Activated CD8-positive, alpha-beta memory T cell treated with anti-CD3 and anti-CD28 coated beads, Interleukin-2, amount 50 U/mL, for 24 hours (primary cell): ENCODE measurements around the gene RFXANK.
"Not testable (repeated sequence)": the region's sequence is repeated elsewhere in the genome, so short reads cannot be mapped to it uniquely, and the experiment has no call there.

Source experiments
- DNase-seq: peaks from one replicate; pipeline ENCODE4 v3.0.0-alpha.2; 2020; ENCODE audit errors: extremely low read depth

RFXANK gene, protein sequence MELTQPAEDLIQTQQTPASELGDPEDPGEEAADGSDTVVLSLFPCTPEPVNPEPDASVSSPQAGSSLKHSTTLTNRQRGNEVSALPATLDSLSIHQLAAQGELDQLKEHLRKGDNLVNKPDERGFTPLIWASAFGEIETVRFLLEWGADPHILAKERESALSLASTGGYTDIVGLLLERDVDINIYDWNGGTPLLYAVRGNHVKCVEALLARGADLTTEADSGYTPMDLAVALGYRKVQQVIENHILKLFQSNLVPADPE

DNA sequence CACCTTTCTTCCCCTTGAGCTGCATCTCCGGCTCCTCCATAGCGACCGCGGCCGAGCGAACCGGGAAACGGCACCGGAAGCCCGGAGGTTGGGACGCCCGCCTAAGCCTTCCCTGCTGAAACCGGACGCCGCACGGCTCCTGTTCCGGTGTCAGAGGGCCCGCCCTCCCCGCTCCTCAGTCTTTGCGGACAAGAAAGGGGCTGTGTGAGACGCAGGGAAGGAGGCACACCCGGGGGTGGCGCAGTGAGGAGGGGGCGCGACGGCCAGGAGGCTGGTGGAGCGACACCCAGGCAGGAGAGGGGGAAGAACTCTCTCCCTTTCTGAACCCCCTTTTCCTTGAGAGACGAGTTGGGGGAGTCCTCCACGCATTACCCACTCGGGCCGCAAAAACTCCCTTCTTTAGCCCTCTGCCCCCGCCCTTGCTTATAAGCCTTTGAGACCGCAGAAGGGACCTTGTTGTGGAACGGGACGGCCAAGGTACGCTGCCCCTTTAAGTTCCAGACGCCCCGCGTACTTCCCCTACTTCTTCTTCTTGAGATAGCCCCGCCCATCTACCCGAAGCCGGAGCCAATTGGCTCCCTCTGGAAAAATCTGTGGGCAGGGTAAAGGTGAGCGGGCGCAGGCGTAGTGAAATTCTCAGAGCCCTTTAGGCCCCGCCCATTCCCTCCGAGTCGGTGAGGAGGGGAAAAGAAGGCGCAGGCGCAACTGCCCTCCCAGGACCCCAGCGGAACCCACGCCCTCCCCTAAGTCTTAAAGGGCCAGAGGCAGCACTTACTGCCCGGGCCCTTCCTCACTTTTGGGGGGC lies at the start of gene RFXANK, which contains the start of gene BORCS8:
TSS of gene RFXANK (plus strand) at position 181 of the 805 bp plus-strand sequence. CDS start 1,689 bp downstream, outside the sequence.
TSS of gene BORCS8 (minus strand) at position 75 of the 805 bp plus-strand sequence. CDS start at position 40, 35 bp downstream.
- peak; percentile 99 for DNase-seq

DNA sequence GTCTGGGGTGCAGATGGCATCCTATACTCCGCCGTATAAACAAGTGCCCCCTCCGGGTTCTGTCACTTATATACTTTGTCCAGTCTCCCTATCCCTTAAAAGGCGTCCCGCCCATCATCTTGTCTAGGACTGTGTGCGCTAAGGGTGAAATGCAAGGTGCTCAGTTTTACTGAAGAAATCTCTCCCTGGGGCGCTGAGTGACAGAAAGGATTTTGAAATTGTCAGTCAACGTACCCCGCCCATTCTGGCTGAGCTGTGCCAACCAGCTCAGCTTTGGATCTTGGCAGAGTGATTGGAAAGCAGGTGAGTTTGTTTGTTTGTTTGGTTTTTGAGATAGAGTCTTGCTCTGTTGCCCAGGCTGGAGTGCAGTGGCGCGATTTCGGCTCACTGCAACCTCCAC lies 49.7 kb upstream of the RFXANK start:
- DNase-seq, result no peak

DNA sequence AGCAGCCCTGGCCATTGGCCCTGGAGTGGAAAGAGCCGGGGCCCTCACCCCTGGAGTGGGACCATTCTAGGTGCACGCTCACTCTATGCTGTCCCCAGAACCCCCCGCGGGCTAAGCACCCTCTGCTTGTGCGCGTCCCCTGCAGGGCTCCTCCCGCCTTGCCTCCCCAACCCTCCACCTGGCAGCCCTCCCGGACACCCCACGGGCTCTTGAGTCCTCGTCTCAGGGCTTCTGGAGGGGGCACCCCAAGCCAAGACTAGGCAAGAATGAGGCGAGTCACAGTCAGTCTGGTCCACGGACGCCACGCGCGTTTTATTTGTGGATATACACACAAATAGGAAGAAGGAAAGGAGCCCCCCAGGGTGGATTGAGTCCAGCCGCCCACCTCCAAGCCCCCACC lies 46.8 kb upstream of the RFXANK start:
- no peak for DNase-seq

DNA sequence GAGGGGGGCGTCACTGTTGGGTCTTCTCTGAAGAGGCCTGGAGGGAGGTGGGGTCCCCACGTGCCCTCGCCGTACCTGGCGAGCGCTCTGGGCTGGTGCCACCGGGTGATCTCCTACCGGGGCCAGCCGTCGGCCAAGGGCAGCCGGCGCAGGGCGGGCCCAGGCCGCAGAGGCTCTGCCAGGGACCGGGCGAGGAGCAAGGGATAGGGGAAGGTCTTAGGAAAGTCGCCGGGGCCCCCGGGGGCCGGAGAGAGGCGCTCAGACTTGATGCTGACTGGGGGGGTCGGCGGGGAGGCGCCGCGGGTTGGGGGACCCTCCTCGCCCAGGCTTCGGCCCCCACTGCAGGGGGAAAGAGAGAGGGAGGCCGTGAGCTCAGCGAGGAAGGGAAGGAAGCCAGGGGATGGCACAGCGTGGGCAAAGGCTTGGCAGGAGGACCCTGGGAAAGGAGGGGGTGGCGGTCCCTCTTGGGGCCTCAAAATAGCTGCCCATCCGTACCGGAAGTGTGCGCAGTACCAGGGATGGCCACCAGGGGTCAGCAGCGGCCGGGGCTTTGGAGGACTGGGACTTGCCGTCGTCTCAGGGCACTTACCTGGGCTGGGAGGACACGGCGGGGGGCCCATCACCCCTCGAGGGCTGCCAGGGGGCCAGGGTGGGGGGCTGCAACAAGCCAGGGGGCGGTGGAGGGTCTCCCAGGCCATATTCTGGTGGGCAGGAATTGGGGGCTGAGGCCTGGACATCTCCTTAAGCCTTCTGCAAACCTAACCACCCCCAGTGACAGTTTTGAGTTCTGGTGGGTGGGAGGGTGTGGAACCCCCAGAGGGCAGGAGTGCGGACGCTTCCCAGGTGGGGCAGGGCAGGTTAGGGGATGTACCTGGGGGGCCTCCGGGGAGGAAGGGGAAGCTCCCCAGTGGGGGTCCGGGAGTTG lies 46.1 kb upstream of the RFXANK start:
- peak; percentile 69 for DNase-seq

DNA sequence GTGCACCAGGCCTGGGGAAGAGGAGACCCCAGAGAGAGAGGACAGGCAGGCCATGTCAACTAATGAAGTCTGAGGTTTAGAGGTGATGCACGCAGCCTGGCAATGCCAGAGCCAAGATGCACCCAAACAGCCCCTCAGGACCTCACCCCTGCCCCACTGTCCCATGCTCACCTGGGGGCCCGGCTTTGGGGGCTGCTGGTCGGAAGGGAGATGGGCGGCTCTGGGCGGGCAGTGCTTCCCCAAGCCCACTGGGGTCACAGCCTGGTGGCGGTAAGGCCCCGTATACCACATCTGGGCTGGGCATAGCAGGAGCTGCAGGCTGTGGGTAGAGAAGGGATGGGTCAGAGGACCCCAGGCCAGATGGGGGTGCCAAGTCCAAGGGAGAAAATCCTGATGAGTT lies 45.2 kb upstream of the RFXANK start:
- no peak for DNase-seq

DNA sequence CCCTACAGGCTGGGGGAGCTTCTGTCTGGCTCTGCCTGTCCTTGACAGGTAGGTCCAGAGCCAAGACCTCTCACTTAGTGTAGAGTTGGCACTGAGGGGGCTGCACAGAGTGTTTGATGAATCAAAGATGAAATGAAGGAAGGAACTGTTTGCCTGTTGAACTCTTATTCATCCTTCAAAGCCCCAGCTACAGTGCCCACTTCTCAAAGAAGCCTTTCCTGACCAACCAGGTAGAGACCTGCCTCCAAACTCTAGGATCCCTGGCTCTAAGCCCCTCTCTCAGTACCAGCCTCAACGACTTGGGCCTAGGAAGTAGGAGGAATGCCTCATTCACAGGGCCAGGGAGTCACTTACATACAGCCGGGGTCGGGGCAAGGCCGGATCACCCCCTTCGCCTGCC lies 44.7 kb upstream of the RFXANK start:
- DNase-seq, result no peak

DNA sequence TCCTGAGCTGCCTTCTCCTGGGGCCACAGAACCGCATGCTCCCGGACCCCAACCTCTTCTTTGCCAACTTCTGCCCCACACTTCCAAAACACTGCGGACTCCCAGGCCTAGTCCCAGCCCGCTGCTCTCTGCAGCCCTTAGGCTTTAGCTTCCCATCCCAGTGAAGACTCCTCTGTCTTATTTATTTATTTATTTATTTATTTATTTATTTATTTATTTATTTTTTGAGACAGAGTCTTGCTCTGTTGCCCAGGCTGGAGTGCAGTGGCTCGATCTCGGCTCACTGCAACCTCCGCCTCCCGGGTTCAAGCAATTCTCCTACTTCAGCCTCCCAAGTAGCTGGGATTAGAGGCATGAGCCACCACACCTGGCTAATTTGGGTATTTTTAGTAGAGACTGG lies 43.6 kb upstream of the RFXANK start:
- not testable (repeated sequence) for DNase-seq

DNA sequence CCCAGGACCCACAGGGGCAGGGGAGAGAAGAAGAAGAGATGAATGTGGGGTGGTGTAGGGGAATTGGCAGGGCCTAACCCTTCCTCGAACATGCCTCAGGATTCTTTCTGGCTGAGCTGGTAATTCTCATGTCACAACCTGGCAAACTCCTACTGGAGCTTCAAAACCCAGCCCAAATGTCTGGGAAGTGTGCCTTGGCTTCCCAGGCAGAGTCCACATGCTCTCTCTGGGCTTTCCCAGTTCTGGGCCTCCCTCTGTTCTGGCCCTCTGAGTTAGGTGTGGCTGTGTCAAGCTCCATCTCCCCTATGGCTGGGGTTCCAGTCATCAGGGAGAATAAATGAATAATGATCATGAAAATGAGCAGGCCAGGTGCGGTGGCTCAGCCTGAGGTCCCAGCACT lies 42.6 kb upstream of the RFXANK start:
- no peak for DNase-seq

DNA sequence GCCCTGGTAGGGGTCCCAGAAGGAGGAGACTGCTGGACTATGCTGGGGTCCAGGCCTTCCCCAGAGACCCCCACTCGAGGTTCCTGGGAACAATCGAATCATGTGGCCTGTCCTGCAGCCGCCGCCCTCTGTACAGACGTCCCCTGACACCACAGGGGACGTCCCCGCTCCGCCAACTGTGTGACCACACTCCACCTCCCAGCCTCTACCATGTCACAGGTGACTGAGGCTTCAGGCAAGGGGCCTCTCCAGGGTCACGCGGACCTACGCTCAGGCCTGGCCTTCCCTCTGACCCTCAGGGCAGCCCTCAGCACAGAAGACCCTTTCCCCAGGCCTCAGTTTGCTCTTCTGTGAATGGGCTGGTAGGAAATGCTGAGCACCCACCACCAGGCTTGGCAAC lies 40.6 kb upstream of the RFXANK start:
- no peak for DNase-seq

DNA sequence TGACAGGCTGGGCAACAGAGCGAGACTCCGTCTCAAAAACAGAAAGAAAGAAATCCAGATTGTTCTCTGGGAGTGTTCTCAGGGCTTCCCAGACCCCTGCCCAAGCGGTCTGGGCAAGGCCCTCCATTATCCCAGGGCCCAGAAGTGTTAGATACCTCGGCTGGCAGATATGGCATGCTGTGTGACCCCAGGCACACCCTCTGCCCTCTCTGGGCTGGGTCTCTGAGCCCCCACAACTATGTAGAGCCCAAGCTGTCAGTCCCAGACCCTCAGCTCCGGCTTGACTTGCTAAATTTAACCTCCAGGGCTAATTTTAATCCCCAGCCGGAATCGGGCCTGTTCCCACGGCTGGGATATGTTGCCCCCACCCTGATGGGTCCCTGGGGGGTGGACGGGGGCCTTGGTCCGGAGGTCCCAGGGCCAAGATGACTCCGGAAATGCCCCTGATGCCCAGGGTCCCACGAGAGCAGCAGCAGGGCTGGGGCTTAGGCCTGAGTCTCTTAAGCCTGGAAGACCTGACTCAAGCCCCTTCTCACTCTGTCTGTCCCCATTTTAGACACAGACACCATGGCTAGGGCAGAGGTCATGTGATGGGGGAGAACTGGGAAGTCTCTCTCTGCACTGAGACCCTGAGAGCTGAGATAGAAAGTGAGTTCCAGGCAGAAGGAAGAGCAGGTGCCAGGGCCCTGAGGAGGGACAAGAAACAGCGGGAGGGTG lies 39.2 kb upstream of the RFXANK start:
- DNase-seq, result no peak

DNA sequence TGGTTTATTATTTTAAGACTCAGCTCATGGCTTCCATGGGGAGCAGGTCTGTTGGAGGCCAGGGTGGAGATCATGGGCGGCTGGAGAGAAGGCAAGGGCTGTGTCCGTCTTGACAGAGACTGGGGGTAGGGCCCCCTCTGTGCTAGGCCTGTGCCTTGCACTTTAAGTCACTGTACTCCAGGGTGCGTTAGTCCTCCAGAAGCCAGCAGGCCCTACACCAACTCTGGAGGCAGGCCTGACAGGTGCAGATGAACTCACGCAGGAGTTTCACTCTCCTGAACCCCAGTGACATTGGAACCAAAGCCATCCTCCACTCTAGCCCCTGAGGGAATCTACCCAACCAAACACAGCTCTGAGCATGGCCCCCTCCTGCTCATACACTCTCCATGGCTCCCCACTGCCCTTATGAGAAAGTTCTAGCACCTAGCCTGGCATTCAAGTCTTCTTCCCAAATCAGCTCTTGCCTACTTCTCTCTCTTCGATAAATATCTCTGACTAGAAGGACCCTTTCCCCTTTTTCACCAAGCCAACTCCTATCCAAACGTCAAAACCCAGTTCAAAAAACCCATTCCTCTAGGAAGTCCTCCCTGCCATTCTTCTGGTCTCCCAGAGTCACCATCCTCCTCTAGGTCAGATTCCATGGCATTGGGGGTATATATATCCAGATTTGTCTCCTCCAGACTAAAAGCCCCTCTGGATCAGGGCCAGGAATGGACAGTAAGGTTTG lies 37.1 kb upstream of the RFXANK start:
- DNase-seq, result no peak

DNA sequence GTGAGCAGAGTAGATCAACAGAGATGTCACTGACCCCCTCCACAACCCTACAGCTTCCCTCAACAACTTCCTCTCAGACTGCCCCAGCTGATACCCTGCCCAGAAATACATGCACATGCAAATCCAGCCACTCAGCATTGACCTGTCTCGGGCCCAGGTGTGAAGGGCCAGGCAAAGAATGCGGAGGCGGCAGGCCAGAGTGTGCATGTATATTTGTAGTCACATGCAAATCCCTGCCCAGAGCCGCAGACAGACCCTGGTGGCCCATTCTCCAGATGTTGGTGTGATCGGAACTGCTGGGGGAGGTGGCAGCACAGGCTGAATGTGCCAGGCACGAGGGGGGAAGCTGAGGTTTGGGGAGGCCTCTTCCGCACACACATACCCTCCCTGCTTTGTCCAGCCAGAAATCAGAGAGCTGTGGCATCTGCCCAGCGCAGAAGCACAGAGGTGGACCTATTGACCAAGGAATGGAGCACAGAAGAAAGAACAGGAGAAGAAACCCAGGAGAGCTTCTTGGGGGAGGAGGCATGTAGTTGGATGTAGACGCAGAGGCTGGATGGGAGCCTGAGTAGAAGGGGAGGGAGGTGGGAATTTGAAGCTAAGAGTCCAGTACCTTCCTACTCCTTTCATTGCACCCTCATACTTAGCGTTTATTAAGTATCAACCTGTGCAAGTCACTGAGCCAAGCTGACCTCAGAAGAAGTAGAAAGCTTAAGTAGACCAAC lies 36.4 kb upstream of the RFXANK start:
- DNase-seq, result no peak

DNA sequence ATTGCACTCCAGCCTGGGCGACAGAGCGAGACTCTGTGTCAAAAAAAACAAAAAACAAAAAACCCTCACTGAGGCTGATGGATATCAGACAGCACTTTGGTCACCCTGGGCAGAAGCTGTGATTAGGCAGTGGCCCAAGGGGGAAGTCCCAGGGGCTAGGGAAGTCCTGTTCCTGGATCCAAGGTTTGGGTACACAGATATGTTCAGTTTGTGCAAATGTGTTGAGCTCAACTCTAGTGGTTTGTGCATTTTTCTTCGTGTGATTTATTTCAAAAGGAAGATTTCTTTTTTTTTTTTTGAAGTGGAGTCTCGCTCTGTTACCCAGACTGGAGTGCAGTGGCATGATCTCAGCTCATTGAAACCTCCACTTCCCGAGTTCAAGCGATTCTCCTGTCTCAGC lies 34.2 kb upstream of the RFXANK start:
- no peak for DNase-seq

DNA sequence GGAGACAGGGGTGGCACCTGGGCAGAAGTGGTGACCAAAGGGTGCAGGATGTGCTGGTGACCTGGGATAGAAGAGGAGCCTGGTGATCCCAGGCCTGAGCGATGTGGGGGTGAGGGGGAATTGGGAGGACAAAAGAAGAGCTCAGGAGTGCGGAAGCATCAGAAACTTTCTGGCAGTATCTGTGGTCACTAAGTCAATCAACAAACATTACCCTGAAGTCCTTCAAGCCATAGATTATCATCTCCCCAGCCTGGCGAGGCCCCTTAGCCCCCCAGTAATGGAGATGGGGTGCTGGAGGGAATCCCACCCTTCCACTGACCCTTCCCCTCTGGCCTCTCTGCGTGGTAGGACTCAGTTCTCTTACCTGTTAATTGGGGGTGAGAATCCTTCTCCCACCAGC lies 32.5 kb upstream of the RFXANK start:
- no peak for DNase-seq

DNA sequence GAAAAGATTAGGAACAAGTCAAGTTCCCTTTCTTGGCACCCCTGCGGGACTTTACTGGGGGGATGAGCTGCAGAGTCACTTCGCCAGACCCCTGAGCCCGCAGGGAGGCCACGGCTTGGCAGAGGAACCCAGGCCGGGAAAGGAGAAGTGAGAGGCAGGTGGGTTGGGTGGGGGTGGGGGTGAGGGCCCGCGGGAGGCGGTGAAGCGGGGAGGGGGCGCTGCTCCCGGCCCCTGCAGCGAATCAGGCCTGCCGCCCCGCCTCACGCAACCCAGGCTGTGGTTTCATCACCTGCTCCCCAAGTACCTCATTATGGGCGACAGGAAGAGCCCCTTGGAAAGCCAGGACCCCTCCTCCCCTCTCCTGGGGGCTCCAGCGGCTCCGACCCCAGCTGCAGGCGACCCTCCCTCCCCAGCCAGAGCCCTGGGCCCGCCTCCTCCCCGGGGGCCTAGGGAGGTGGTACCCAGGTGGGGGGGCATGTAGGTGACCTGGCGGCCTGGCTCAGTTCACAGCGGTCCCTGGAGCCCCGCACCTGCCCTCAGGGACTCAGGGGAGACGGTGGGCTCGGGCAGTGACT lies 31.5 kb upstream of the RFXANK start:
- DNase-seq, result no peak

DNA sequence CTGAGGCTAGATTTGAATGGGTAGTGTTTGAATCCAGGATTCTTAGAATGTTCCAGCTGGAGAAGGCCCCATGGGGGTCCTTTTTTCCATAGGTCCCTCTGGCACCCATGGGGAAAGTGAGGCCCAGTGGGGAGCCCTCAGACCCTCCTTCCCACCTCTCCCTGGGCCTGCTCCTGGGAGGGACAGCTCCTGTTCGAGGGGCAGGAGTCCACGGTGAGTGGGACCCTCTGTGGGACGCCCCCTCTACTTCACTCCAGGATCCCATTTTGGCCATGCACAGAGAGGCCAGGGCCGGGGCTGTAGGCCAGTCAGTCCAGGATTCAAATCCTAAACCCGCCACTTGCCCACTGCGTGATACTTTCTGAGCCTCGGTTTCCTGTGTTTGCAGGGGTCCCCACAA lies 29.6 kb upstream of the RFXANK start:
- no peak for DNase-seq

DNA sequence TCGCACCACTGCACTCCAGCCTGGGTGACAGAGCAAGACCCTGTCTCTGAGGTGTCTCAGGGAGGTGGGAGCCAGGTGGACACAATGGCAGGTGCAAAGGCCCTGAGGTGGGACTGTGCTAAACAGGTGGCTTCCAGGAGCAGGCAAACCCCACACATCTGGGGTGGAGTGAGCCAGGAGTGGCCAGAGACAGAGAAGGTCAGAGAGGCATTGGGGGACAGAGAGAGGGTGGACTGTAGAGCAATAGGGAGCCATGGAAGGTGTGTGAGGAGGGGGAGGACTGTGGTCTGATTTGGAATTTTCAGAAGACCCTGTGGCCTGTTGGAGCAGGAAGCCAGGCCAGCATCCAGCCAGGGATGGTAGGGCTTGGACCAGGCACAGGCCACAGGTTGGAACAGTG lies 26.7 kb upstream of the RFXANK start:
- DNase-seq, result no peak

DNA sequence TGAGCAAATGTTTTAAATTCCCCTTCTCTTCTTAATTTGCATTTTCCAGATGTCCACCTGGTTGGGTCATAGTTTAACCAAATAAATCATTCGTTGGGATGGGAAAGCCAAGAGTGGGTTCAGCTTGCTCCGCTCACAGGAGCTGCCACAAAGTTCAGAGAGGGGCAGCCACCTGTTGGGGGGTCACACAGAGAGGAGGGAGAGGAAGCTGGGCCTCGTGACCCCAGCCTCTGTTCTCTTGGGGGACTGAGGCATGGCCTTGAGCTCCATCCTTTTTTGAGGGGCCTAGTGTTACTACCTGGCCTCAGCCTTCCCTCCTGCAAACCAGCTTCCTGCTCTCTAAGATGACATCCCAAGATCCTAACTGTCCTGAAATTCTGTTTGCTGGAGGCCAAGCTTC lies 24.4 kb upstream of the RFXANK start:
- no peak for DNase-seq

DNA sequence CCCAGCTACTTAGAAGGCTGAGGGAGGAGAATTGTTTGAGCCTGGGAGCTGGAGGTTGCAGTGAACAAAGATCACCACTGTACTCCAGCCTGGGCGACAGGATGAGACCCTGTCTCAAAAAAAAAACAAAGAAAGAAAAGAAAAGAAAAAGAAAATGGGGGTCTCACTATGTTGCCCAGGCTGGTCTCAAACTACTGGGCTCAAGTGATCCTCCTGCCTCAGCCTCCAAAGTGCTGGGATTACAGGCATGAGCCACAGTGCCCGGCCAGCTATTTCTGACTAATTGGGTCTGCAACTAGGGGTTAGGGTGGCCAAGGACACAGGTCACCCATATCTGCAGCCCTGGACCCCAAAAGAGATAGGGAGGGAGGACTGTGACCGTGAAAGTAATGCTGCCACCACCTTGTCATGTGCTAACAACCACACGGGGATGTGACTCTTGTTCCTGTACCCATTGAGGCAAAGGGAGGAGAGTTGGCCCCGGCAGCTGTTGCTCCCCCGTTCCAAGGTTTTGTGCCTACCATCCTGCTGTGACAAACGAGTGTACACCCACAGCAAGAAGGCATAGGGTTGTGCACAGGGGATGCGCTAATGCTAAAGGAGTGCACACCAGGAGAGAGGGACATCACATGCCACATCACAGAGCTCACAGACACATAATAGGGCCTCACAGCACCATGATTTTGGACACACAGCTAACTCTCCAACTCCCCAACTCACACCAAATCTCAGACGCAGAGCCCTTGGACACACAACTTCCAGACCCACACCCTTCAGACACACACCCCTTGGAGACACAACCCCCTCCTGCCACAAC lies 22.6 kb upstream of the RFXANK start:
- no peak for DNase-seq
